ENCODE results near the gene N4BP2L1.

DNA sequence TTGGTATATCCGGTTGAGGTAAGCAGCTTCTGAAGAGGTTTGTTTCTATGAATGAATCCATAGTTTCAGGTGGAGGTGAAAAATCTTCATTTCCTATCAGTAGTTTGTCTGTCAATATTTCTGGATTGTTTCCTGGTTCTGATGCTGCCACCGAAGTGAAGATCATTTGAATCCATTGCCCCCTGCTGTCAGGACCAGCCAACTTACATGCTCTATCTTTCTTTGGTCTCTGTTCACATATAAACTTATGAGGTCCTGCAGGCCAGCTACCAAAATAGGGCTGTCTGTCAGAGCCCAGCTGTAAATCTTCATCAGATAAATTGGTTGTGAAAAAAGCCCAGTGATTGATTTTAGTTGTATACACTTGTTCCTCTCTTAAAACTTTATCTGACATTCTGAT lies 15.2 kb upstream of the N4BP2L1 start:
- no peak for TF ChIP-seq POLR2A (IDR thresholded peaks at IDR 0.05; ENCODE audit: borderline replicate concordance, extremely low read depth, insufficient read depth, insufficient read length)
- TF ChIP-seq POLR2AphosphoS5 (IDR thresholded peaks at IDR 0.05; ENCODE audit: low read depth, low read length): no peak
- TF ChIP-seq, protein P1, sequence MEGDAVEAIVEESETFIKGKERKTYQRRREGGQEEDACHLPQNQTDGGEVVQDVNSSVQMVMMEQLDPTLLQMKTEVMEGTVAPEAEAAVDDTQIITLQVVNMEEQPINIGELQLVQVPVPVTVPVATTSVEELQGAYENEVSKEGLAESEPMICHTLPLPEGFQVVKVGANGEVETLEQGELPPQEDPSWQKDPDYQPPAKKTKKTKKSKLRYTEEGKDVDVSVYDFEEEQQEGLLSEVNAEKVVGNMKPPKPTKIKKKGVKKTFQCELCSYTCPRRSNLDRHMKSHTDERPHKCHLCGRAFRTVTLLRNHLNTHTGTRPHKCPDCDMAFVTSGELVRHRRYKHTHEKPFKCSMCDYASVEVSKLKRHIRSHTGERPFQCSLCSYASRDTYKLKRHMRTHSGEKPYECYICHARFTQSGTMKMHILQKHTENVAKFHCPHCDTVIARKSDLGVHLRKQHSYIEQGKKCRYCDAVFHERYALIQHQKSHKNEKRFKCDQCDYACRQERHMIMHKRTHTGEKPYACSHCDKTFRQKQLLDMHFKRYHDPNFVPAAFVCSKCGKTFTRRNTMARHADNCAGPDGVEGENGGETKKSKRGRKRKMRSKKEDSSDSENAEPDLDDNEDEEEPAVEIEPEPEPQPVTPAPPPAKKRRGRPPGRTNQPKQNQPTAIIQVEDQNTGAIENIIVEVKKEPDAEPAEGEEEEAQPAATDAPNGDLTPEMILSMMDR (IDR thresholded peaks at IDR 0.05 in 2 of 3, conservative IDR thresholded peaks at IDR 0.05 in 1 of 3; ENCODE audit: borderline replicate concordance in 1 of 3, insufficient read depth in 1 of 3, low read depth in 2 of 3, low read length in 2 of 3): peak; percentile 10 to 36 (median 27); a peak in 3 of 6 replicates
- TF ChIP-seq RAD21 (IDR thresholded peaks at IDR 0.05; ENCODE audit: low read depth): peak; percentile 42
- no peak for TF ChIP-seq SIN3A (IDR thresholded peaks at IDR 0.05; ENCODE audit: low read depth)
- TF ChIP-seq ATF3 (IDR thresholded peaks at IDR 0.05): no peak
- TF ChIP-seq EZH2 (IDR thresholded peaks at IDR 0.05): no peak
- TF ChIP-seq EGR1 (IDR thresholded peaks at IDR 0.05; ENCODE audit: low read depth): no peak
- no peak for TF ChIP-seq SRF (IDR thresholded peaks at IDR 0.05; ENCODE audit: low read depth)

Data from HCT116 (cell line).